ENCODE data around the gene UNC79. TPM values are rescaled to one million over a fixed set of nuclear protein-coding genes. Genes with fewer than 3 reads are reported as not detected.

Gene UNC79
- polyA plus RNA-seq, 3 donors, result 0.01 to 0.02 TPM; not detected in 1

DNA sequence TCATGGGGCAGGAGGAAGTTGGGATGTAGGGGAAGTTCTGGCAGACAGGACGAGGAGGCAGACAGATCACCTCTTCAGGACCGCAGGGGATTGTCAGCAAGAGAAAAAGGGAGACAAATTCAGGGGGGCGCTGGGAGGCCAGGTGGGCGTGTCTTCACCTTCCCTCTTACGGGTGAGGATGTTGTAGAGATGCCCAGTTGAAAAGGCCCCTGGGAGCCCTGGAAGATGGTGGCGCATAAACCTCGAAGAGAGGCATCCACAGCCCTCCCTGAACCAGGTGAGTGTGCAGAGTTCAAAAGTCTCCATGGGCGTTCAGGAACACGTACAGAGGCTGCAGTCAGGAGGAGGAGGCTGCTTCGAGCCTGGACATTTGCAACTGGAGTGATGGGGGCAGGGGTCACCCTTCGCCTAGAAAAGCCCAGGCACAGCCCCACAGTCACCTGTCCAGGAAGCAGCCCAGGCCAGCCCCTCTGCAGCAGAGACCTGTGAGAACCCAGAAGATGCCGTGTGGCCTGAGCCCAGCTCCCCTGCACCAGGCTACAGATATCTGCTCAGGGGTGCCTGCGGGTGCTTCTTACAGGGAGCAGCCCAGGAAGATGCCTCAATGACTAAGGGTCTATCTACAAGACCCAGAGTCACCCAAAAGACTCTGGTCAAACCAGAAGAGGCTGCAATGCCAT, 283.1 kb downstream of the UNC79 start:
- no peaks in the 10 kb centered on the region for H3K4me1 ChIP-seq (ENCODE audit: control insufficient read depth in 1 of 2, insufficient read depth in 2 of 2, low read length in 2 of 2)
- H3K36me3 ChIP-seq (replicated peaks in 1 of 2; ENCODE audit: control insufficient read depth in 1 of 2, insufficient read depth in 2 of 2, low read length in 2 of 2), result no peaks in the 10 kb centered on the region
- intact Hi-C loops (cut with micrococcal nuclease), result no loop called here
- 79% methylated on average over 9 of the region's 13 CpGs for WGBS (ENCODE audit: insufficient coverage)
- Mint-ChIP-seq H3K9me3 (no peaks in the 10 kb centered on the region), H3K36me3 (no peaks in the 10 kb centered on the region), H3K27me3 (ENCODE audit: low read depth in 3 of 3) (peaks cover 5 to 7% (median 7%) of the 10 kb centered on the region in 3 donors), H3K27ac (no peak overlapping the region), H3K4me3 (no peak overlapping the region), H3K4me1 (no peaks in the 10 kb centered on the region)
- H3K4me3 ChIP-seq (replicated peaks in 1 of 3; ENCODE audit: low read depth in 2 of 3, low read length in 3 of 3), result no peak overlapping the region
- no peak overlapping the region for H3K9ac ChIP-seq (ENCODE audit: insufficient read depth, low read length, poor library complexity, severe bottlenecking)
- H3K9me3 ChIP-seq (replicated peaks in 1 of 2; ENCODE audit: control insufficient read depth in 1 of 2, insufficient read depth in 1 of 2, low read length in 2 of 2), result no peaks in the 10 kb centered on the region
- no peaks in the 10 kb centered on the region for H3K79me2 ChIP-seq (ENCODE audit: insufficient read depth, low read length)
- H3K27me3 ChIP-seq (ENCODE audit: control insufficient read depth in 2 of 2, insufficient read depth in 2 of 2, low read length in 2 of 2), result no peaks in the 10 kb centered on the region
- no peak for DNase-seq
- no peaks in the 10 kb centered on the region for H4K20me1 ChIP-seq (ENCODE audit: insufficient read depth, low read length)
- H3K4me2 ChIP-seq (replicated peaks; ENCODE audit: extremely low read depth, low read length, poor library complexity, severe bottlenecking), result no peak overlapping the region
- no peak overlapping the region for H2AFZ ChIP-seq (ENCODE audit: insufficient read depth, low read depth, low read length, poor library complexity, severe bottlenecking)
- TF ChIP-seq, protein P1, sequence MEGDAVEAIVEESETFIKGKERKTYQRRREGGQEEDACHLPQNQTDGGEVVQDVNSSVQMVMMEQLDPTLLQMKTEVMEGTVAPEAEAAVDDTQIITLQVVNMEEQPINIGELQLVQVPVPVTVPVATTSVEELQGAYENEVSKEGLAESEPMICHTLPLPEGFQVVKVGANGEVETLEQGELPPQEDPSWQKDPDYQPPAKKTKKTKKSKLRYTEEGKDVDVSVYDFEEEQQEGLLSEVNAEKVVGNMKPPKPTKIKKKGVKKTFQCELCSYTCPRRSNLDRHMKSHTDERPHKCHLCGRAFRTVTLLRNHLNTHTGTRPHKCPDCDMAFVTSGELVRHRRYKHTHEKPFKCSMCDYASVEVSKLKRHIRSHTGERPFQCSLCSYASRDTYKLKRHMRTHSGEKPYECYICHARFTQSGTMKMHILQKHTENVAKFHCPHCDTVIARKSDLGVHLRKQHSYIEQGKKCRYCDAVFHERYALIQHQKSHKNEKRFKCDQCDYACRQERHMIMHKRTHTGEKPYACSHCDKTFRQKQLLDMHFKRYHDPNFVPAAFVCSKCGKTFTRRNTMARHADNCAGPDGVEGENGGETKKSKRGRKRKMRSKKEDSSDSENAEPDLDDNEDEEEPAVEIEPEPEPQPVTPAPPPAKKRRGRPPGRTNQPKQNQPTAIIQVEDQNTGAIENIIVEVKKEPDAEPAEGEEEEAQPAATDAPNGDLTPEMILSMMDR (IDR thresholded peaks at IDR 0.05), result no peak
- H3K27ac ChIP-seq (ENCODE audit: low read depth in 1 of 2, low read length in 2 of 2), result no peak overlapping the region

DNA sequence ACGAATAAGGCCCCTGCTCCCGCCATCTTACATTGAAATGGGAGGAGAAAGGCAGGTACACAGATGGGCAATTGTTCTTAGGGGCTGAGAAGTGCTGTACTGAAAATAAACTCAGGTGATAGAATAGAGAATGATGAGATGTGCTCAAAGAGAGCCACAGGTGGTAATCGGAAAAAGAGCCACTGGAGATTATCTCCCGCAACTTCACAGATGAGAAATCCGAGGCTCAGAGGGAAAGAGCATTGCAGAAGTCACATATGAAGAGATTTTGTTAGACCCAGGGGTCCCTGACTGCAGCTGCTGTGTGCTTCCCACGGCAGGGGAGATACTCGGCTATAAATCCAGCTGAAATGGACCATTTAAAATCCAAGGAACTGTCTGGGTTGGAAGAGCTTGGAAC, 283.9 kb downstream of the UNC79 start:
- Mint-ChIP-seq H3K27ac (no peak overlapping the region), H3K36me3 (no peaks in the 10 kb centered on the region)

More for the DNA sequence above, 283.9 kb downstream of the UNC79 start:
- H3K9ac ChIP-seq (ENCODE audit: insufficient read depth, low read length, poor library complexity, severe bottlenecking), result no peak overlapping the region
- no peaks in the 10 kb centered on the region for H4K20me1 ChIP-seq (ENCODE audit: insufficient read depth, low read length)
- H3K79me2 ChIP-seq (ENCODE audit: insufficient read depth, low read length), result no peaks in the 10 kb centered on the region
- no peak for DNase-seq
- Mint-ChIP-seq H3K4me1 (no peaks in the 10 kb centered on the region), H3K4me3 (no peak overlapping the region), H3K27me3 (ENCODE audit: low read depth in 3 of 3) (peaks cover 5 to 7% (median 7%) of the 10 kb centered on the region in 3 donors), H3K9me3 (no peaks in the 10 kb centered on the region)
- no peak overlapping the region for H3K27ac ChIP-seq (ENCODE audit: low read depth in 1 of 2, low read length in 2 of 2)
- H3K27me3 ChIP-seq (ENCODE audit: control insufficient read depth in 2 of 2, insufficient read depth in 2 of 2, low read length in 2 of 2), result no peaks in the 10 kb centered on the region
- H3K4me3 ChIP-seq (replicated peaks in 1 of 3; ENCODE audit: low read depth in 2 of 3, low read length in 3 of 3), result no peak overlapping the region
- no peak overlapping the region for H2AFZ ChIP-seq (ENCODE audit: insufficient read depth, low read depth, low read length, poor library complexity, severe bottlenecking)
- H3K4me2 ChIP-seq (replicated peaks; ENCODE audit: extremely low read depth, low read length, poor library complexity, severe bottlenecking), result no peak overlapping the region
- WGBS (ENCODE audit: insufficient coverage), result 87% methylated on average over 7 of the region's 7 CpGs
- intact Hi-C loops (cut with micrococcal nuclease), result no loop called here
- TF ChIP-seq, protein P1 (IDR thresholded peaks at IDR 0.05), result no peak
- no peaks in the 10 kb centered on the region for H3K36me3 ChIP-seq (replicated peaks in 1 of 2; ENCODE audit: control insufficient read depth in 1 of 2, insufficient read depth in 2 of 2, low read length in 2 of 2)
- H3K9me3 ChIP-seq (replicated peaks in 1 of 2; ENCODE audit: control insufficient read depth in 1 of 2, insufficient read depth in 1 of 2, low read length in 2 of 2), result no peaks in the 10 kb centered on the region
- no peaks in the 10 kb centered on the region for H3K4me1 ChIP-seq (ENCODE audit: control insufficient read depth in 1 of 2, insufficient read depth in 2 of 2, low read length in 2 of 2)

All from CD14-positive monocyte (primary cell).